Measurements from ENCODE around the gene IARS2. TPM values are rescaled to one million over a fixed set of nuclear protein-coding genes. Genes with fewer than 3 reads are reported as not detected.
"Not testable (repeated sequence)": the region's sequence is repeated elsewhere in the genome, so short reads cannot be mapped to it uniquely, and the experiment has no call there.

The IARS2 gene
- total RNA-seq, 6 donors from 2014 or later: 17.8 to 66.7 (median 48.8) TPM

- H3K4me1 ChIP-seq: no peaks in the 10 kb centered on the region
- no peaks in the 10 kb centered on the region for H3K9me3 ChIP-seq
- 56 to 63% methylated on average over 2 of the region's 2 CpGs for WGBS, 2 donors
- H3K36me3 ChIP-seq: peaks cover 3 to 77% (median 34%) of the 10 kb centered on the region in 4 donors
- no peak overlapping the region for H3K27ac ChIP-seq
- DNase-seq (no peak), ATAC-seq (ENCODE audit: low FRiP score in 2 of 2) (no peak)
- no peak overlapping the region for H3K4me3 ChIP-seq
- H3K27me3 ChIP-seq: no peaks in the 10 kb centered on the region
- TF ChIP-seq POLR2AphosphoS5 (IDR thresholded peaks at IDR 0.05) (no peak), CTCF (IDR thresholded peaks at IDR 0.05) (no peak), EP300 (IDR thresholded peaks at IDR 0.05) (no peak), POLR2A (IDR thresholded peaks at IDR 0.05) (no peak)
Measured at GRCh38 chr1:220157738-220158137, 63.8 kb downstream of the IARS2 start.

- ATAC-seq (ENCODE audit: low FRiP score in 2 of 2); H3K4me3 ChIP-seq; H3K27ac ChIP-seq; H3K9me3 ChIP-seq; DNase-seq; H3K4me1 ChIP-seq; H3K27me3 ChIP-seq: not testable (repeated sequence)
- H3K36me3 ChIP-seq: peaks cover 3 to 69% (median 34%) of the 10 kb centered on the region in 4 donors
- 97 to 99% methylated on average over 7 of the region's 7 CpGs for WGBS, 2 donors
Measured at GRCh38 chr1:220158530-220158929, 64.6 kb downstream of the IARS2 start.

- TF ChIP-seq CTCF (IDR thresholded peaks at IDR 0.05) (no peak), POLR2AphosphoS5 (IDR thresholded peaks at IDR 0.05) (no peak), EP300 (IDR thresholded peaks at IDR 0.05) (no peak), POLR2A (IDR thresholded peaks at IDR 0.05) (no peak)
- H3K36me3 ChIP-seq: peaks cover 3 to 67% (median 34%) of the 10 kb centered on the region in 4 donors
Measured at GRCh38 chr1:220159041-220159440, 65.1 kb downstream of the IARS2 start.

GRCh38 chr1:220160027-220160426, 66.1 kb downstream of the IARS2 start:
- WGBS, 2 donors: 90% methylated on average over 1 of the region's 1 CpG
- no peak for TF ChIP-seq POLR2A (IDR thresholded peaks at IDR 0.05)
- TF ChIP-seq CTCF (IDR thresholded peaks at IDR 0.05): no peak
- TF ChIP-seq EP300 (IDR thresholded peaks at IDR 0.05): no peak
- TF ChIP-seq POLR2AphosphoS5 (IDR thresholded peaks at IDR 0.05): no peak
- no peaks in the 10 kb centered on the region for H3K27me3 ChIP-seq

More at GRCh38 chr1:220159041-220159440, 65.1 kb downstream of the IARS2 start:
- Histone ChIP-seq H3K27me3 (no peaks in the 10 kb centered on the region), H3K27ac (no peak overlapping the region), H3K9me3 (no peaks in the 10 kb centered on the region), H3K4me3 (no peak overlapping the region), H3K4me1 (no peaks in the 10 kb centered on the region)
- no peak for ATAC-seq (ENCODE audit: low FRiP score in 2 of 2)
- DNase-seq: no peak
- WGBS, 2 donors: 97% methylated on average over 3 of the region's 3 CpGs

GRCh38 chr1:220164116-220164515, 70.2 kb downstream of the IARS2 start:
- no peaks in the 10 kb centered on the region for H3K9me3 ChIP-seq
- H3K36me3 ChIP-seq: peaks cover 11 to 69% (median 27%) of the 10 kb centered on the region in 4 donors
- DNase-seq (no peak), ATAC-seq (ENCODE audit: low FRiP score in 2 of 2) (no peak)
- WGBS, 2 donors: 93 to 97% methylated on average over 1 of the region's 1 CpG
- no peak for TF ChIP-seq CTCF (IDR thresholded peaks at IDR 0.05)
- TF ChIP-seq POLR2AphosphoS5 (IDR thresholded peaks at IDR 0.05): no peak
- TF ChIP-seq EP300 (IDR thresholded peaks at IDR 0.05): no peak
- TF ChIP-seq POLR2A (IDR thresholded peaks at IDR 0.05): no peak
- H3K27ac ChIP-seq: no peak overlapping the region
- no peak overlapping the region for H3K4me3 ChIP-seq
- no peaks in the 10 kb centered on the region for H3K4me1 ChIP-seq
- H3K27me3 ChIP-seq: no peaks in the 10 kb centered on the region

More at GRCh38 chr1:220160027-220160426, 66.1 kb downstream of the IARS2 start:
- no peak for DNase-seq
- Histone ChIP-seq H3K27ac (no peak overlapping the region), H3K36me3 (peaks cover 3 to 66% (median 28%) of the 10 kb centered on the region in 4 donors), H3K4me3 (no peak overlapping the region), H3K4me1 (no peaks in the 10 kb centered on the region), H3K9me3 (no peaks in the 10 kb centered on the region)
- no peak for ATAC-seq (ENCODE audit: low FRiP score in 2 of 2)
